Activated CD8-positive, alpha-beta memory T cell treated with anti-CD3 and anti-CD28 coated beads for 24 hours (primary cell): ENCODE measurements around the gene HJV.

ENCODE experiments used
- DNase-seq: peaks from one replicate; pipeline ENCODE4 v3.0.0-alpha.2; 2020

The HJV gene

DNA sequence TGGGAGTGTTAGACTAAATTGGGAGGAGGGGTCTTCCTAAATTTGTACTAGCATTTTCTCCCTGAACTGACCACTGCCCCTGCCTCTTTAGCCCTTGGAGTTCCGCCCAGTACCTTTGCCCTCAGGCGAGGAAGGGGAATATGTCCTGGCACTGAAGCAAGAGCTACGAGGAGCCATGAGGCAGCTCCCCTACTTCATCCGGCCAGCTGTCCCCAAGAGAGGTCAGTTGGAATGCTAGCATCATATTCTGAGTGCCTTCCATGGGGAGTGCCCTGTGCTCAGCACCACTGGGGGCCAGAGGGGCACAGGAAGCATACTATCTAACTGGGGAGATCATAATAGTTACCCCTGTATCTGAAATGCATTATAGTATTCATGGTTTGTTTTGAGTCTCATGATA is 46.3 kb downstream of the HJV start:
- no peak for DNase-seq

DNA sequence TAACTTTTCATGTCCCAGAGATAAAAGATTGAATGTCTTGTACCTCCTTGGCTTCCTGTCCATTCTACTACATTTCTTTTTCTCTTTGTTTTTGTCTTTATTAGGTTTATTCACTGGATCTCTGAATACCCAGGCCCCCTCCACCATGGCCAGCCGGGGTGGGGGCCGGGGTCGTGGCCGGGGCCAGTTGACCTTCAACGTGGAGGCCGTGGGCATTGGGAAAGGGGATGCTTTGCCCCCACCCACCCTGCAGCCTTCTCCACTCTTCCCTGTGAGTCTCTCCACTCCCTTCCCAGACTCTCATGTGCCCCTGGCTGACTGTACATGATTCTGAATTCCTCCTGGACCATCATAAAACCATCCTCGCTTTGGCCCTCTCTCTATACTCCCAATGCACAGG is 46.8 kb downstream of the HJV start:
- no peak for DNase-seq

DNA sequence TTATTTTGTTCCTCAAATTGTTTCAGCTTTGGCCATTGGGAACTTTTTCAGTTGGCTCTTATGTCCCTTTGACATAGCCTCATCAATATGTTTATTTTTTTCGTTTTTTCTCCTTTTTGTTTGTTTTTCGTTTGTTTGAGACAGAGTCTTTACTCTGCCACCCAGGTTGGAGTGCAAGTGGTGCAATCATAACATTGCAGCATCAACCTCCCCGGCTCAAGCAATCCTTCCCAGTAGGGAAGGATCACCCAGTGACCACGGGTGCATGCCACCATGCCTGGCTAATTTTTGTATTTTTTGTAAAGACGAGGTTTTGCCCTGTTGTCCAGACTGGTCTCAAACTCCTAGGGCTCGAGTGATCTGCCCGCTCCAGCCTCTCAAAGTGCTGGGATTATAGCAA is 49.0 kb downstream of the HJV start:
- DNase-seq: no peak
